ENCODE results near the gene UBL4B.

UBL4B gene

DNA sequence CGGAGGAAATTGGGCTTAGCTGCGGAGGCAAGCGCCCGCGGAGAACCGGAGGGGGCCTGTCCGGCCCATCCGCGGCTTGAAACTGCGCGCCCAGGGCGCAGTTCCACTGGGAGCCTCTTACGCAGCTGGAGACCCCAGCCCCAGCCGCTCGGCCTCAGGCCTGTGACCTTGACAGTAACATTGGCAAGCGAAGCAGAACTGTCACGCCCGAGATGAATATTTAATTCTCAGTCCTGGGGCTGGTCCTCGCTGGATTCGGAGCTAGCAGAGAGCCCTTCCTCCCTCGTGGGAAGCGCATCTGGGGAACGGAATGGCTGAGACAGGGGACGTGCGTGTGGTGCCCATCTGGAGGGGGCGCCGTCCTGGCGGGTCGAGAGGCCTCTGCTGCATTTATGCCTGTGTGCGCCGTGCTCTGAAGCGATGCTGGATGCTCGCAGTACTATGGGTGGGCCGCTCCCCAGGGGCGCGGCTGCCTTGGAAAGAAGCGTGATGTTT lies 39.0 kb downstream of the UBL4B start:
- H3K4me2 ChIP-seq (ENCODE audit: low read length): no peak overlapping the region
- no peak overlapping the region for H2AFZ ChIP-seq (ENCODE audit: low read length)
- no peaks in the 10 kb centered on the region for H3F3A ChIP-seq (ENCODE audit: insufficient read depth, low read length)
- no peak overlapping the region for H3K4me3 ChIP-seq (ENCODE audit: low read depth, low read length, poor library complexity, severe bottlenecking)
- TF ChIP-seq, protein P1, sequence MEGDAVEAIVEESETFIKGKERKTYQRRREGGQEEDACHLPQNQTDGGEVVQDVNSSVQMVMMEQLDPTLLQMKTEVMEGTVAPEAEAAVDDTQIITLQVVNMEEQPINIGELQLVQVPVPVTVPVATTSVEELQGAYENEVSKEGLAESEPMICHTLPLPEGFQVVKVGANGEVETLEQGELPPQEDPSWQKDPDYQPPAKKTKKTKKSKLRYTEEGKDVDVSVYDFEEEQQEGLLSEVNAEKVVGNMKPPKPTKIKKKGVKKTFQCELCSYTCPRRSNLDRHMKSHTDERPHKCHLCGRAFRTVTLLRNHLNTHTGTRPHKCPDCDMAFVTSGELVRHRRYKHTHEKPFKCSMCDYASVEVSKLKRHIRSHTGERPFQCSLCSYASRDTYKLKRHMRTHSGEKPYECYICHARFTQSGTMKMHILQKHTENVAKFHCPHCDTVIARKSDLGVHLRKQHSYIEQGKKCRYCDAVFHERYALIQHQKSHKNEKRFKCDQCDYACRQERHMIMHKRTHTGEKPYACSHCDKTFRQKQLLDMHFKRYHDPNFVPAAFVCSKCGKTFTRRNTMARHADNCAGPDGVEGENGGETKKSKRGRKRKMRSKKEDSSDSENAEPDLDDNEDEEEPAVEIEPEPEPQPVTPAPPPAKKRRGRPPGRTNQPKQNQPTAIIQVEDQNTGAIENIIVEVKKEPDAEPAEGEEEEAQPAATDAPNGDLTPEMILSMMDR (IDR thresholded peaks at IDR 0.05; ENCODE audit: low read length): no peak
- TF ChIP-seq EZH2 (IDR thresholded peaks at IDR 0.05; ENCODE audit: borderline replicate concordance, low read length): no peak
- H3K9me2 ChIP-seq (ENCODE audit: low read depth, low read length): no peaks in the 10 kb centered on the region
- H3K4me1 ChIP-seq (ENCODE audit: insufficient read depth, low read length, severe bottlenecking): no peaks in the 10 kb centered on the region
- no peaks in the 10 kb centered on the region for H3K36me3 ChIP-seq (ENCODE audit: insufficient read depth, low read length)
- no peak overlapping the region for H3K9ac ChIP-seq (ENCODE audit: low read length)
- no peaks in the 10 kb centered on the region for H3K79me2 ChIP-seq (ENCODE audit: insufficient read depth, low read length)
- H3K27me3 ChIP-seq (ENCODE audit: insufficient read depth, low read length): no peaks in the 10 kb centered on the region
- H4K20me1 ChIP-seq (ENCODE audit: insufficient read depth, low read length): no peaks in the 10 kb centered on the region
- no peaks in the 10 kb centered on the region for H3K9me3 ChIP-seq (ENCODE audit: low read length)
- no peak overlapping the region for H3K27ac ChIP-seq (ENCODE audit: low read depth, low read length, poor library complexity, severe bottlenecking)

DNA sequence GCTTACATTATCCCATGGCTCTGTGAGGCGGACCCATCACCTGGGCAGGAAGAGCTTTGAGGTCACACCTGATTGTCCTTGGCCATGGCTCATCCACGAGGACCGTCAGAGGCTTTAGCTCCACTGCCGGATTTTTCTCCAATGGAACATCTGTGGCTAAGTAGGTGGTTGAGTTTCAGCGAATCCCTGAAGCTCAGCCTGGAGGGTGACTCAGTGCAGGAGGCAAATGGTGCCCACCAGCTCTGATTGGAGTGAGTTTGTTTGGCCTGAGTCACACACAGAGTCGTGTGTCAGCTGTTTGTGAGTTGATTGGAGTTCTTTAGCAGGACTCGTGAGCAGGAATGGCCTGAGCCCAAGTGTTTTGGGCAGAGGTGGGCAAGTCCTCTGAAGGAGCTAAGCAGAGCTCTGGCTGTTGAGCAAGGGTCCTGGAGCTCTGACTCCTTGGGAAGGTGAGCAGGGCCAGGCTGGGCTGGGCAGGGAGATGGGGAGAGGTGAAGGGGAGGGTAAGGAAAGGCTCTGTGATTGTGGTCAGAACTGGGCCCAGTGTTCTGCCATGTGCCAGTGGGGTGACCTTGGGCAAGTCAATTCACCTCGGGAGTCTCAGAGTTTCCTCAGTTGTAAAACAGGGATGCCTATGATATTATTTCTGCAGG lies 40.0 kb downstream of the UBL4B start:
- TF ChIP-seq EZH2 (IDR thresholded peaks at IDR 0.05; ENCODE audit: borderline replicate concordance, low read length): no peak
- TF ChIP-seq, protein P1 (IDR thresholded peaks at IDR 0.05; ENCODE audit: low read length): no peak
- Histone ChIP-seq H3K4me2 (ENCODE audit: low read length) (no peak overlapping the region), H3K36me3 (ENCODE audit: insufficient read depth, low read length) (no peaks in the 10 kb centered on the region)

DNA sequence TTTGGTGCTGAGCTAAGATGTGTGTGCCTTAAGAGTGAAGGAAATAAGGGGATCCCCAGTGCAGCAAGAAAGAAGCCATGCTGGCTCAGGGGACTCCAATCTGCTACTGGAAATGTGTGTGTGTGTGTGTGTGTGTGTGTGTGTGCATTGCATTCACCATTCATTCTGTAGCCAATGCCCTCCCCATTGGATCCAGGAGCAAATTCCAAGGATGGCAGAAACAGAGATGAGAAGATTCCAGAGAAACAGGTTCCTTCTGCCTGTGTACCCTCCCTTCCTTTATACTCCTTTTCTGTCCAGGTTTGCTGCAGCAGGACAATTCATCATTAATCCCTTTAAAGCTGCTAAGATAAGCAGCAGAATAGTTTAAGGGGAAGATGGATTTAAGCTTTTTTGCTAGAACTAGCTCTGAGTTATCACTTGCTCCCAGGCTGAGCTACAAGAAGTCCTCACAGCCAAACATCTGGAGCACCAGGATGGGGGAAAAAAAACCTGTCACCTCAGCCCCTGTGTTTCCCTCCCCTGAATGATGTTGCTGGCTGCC lies 41.2 kb downstream of the UBL4B start:
- Histone ChIP-seq H4K20me1 (ENCODE audit: insufficient read depth, low read length) (no peaks in the 10 kb centered on the region), H3K27me3 (ENCODE audit: insufficient read depth, low read length) (no peaks in the 10 kb centered on the region)

More for the DNA sequence above, 40.0 kb downstream of the UBL4B start:
- Histone ChIP-seq H3K9ac (ENCODE audit: low read length) (no peak overlapping the region), H3F3A (ENCODE audit: insufficient read depth, low read length) (no peaks in the 10 kb centered on the region), H3K4me3 (ENCODE audit: low read depth, low read length, poor library complexity, severe bottlenecking) (no peak overlapping the region), H3K9me3 (ENCODE audit: low read length) (no peaks in the 10 kb centered on the region), H3K9me2 (ENCODE audit: low read depth, low read length) (no peaks in the 10 kb centered on the region), H3K27ac (ENCODE audit: low read depth, low read length, poor library complexity, severe bottlenecking) (no peak overlapping the region), H2AFZ (ENCODE audit: low read length) (no peak overlapping the region), H3K4me1 (ENCODE audit: insufficient read depth, low read length, severe bottlenecking) (no peaks in the 10 kb centered on the region), H4K20me1 (ENCODE audit: insufficient read depth, low read length) (no peaks in the 10 kb centered on the region), H3K79me2 (ENCODE audit: insufficient read depth, low read length) (no peaks in the 10 kb centered on the region), H3K27me3 (ENCODE audit: insufficient read depth, low read length) (no peaks in the 10 kb centered on the region)

More for the DNA sequence above, 41.2 kb downstream of the UBL4B start:
- no peak overlapping the region for H3K27ac ChIP-seq (ENCODE audit: low read depth, low read length, poor library complexity, severe bottlenecking)
- no peaks in the 10 kb centered on the region for H3K36me3 ChIP-seq (ENCODE audit: insufficient read depth, low read length)
- H3K79me2 ChIP-seq (ENCODE audit: insufficient read depth, low read length): no peaks in the 10 kb centered on the region
- H2AFZ ChIP-seq (ENCODE audit: low read length): no peak overlapping the region
- H3K4me3 ChIP-seq (ENCODE audit: low read depth, low read length, poor library complexity, severe bottlenecking): no peak overlapping the region
- H3K4me2 ChIP-seq (ENCODE audit: low read length): no peak overlapping the region
- H3F3A ChIP-seq (ENCODE audit: insufficient read depth, low read length): no peaks in the 10 kb centered on the region
- TF ChIP-seq, protein P1 (IDR thresholded peaks at IDR 0.05; ENCODE audit: low read length): no peak
- no peak for TF ChIP-seq EZH2 (IDR thresholded peaks at IDR 0.05; ENCODE audit: borderline replicate concordance, low read length)
- no peak overlapping the region for H3K9ac ChIP-seq (ENCODE audit: low read length)
- no peaks in the 10 kb centered on the region for H3K4me1 ChIP-seq (ENCODE audit: insufficient read depth, low read length, severe bottlenecking)
- H3K9me2 ChIP-seq (ENCODE audit: low read depth, low read length): no peaks in the 10 kb centered on the region
- H3K9me3 ChIP-seq (ENCODE audit: low read length): no peaks in the 10 kb centered on the region

All from OCI-LY1 (cell line).